H1 (cell line): Measurements from ENCODE around the gene ATPAF2. TPM values are rescaled to one million over a fixed set of nuclear protein-coding genes. Genes with fewer than 3 reads are reported as not detected.

ENCODE experiments used
- ATF2 ChIP-seq: IDR thresholded peaks from 2 replicates; pipeline ENCODE4 v1.6.1; 2012; ENCODE audit warnings: low read length, inconsistent platforms
- polyA plus RNA-seq, 7 experiments: library from polyadenylated mRNA; depleted of rRNA in 3 of 7; stranded (reverse) in 5 of 7; unstranded in 2 of 7; fragments of >200 nt in 5 of 7; fragments of 200-250 nt in 2 of 7; gene quantifications; 1 replicate in 5 of 7; 2 replicates in 1 of 7; 4 replicates in 1 of 7; pipeline versions ENCODE4 v1.2.1 to v1.2.3, GENCODE V29; 2011 to 2013; ENCODE audit warnings: missing spikeins in 2 of 7, mixed read lengths in 2 of 7
- total RNA-seq: library from RNA; stranded (reverse); fragmentation: NEBNext Ultra II Directional; extraction: Animal tissue kit (Norgen Biotek cat#: 25700); gene quantifications from 2 replicates; pipeline ENCODE4 v1.2.1, GENCODE V29; 2021
- TF ChIP-seq, protein P1 (sequence below), 3 experiments: IDR thresholded peaks; 1 replicate in 2 of 3; 2 replicates in 1 of 3; pipeline versions ENCODE4 v1.5.1 to v1.6.1; 2011; ENCODE audit warnings: low read length in 3 of 3, mild to moderate bottlenecking in 3 of 3, inconsistent platforms in 2 of 3, low read depth in 1 of 3, moderate library complexity in 1 of 3; ENCODE audit not compliant: insufficient read depth in 1 of 3; ENCODE audit errors: control extremely low read depth in 1 of 3

The ATPAF2 gene
- total and polyA plus RNA-seq, 2 of the 8 experiments (the other 6 are each of a cell fraction or from before 2014, with no cell fraction given): 19.6 to 22.9 TPM

DNA sequence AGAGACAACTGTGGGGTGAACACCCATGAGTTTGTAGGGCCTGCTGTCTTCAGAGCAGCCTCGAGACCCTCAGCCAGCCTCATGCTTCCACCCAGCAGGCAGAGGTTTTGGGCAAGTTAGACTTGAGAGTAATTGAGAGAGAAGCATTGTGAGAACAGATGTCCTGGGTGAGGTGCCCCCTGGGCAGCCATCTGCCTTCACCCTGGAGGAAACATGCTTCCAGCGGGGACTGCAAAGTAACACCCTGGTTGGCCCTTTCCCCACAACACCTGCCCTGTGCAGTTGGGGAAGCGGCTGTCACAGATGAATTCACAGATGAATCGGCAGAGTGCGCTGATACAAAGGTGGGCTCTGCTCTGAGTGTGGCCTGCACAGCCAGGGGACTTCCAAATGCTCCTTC is 23.4 kb downstream of the ATPAF2 start (continued):
- no peak for TF ChIP-seq ATF2
- TF ChIP-seq, protein P1, sequence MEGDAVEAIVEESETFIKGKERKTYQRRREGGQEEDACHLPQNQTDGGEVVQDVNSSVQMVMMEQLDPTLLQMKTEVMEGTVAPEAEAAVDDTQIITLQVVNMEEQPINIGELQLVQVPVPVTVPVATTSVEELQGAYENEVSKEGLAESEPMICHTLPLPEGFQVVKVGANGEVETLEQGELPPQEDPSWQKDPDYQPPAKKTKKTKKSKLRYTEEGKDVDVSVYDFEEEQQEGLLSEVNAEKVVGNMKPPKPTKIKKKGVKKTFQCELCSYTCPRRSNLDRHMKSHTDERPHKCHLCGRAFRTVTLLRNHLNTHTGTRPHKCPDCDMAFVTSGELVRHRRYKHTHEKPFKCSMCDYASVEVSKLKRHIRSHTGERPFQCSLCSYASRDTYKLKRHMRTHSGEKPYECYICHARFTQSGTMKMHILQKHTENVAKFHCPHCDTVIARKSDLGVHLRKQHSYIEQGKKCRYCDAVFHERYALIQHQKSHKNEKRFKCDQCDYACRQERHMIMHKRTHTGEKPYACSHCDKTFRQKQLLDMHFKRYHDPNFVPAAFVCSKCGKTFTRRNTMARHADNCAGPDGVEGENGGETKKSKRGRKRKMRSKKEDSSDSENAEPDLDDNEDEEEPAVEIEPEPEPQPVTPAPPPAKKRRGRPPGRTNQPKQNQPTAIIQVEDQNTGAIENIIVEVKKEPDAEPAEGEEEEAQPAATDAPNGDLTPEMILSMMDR (IDR thresholded peaks at IDR 0.05; ENCODE audit: control extremely low read depth in 1 of 3, insufficient read depth in 1 of 3, low read depth in 1 of 3, low read length in 3 of 3): no peak
